HG03139 (cell line): ENCODE data around the gene TARM1.

Source experiments
- ATAC-seq: cut with Tn5 transposase; IDR thresholded peaks from one replicate; pipeline ENCODE4 v1.9.1; 2021; ENCODE audit not compliant: unreplicated experiment

TARM1 gene

DNA sequence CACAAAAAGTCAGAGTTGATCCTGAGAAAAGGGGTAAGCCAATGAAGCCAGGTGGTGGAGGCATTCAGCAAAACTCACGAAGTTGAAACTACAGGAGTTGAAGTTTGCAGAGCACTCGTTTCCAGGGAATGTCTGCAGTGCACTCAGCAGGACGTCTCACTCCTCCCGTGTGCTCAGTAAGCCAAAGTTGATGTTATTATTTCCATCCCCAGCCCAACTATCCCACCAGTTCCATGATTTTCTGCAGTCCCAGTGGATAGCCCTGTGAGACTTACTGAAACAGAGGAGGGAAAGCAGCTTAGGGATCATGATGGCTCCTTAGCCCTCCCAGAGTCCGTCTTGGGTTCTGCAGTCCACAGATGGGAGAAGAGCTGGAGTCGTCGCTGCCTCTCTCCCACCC is at the start of gene TARM1:
Gene TARM1 (minus strand): TSS at position 334 of the 400 bp plus-strand sequence. CDS start 25 bp downstream, at position 309.
- ATAC-seq, result no peak

DNA sequence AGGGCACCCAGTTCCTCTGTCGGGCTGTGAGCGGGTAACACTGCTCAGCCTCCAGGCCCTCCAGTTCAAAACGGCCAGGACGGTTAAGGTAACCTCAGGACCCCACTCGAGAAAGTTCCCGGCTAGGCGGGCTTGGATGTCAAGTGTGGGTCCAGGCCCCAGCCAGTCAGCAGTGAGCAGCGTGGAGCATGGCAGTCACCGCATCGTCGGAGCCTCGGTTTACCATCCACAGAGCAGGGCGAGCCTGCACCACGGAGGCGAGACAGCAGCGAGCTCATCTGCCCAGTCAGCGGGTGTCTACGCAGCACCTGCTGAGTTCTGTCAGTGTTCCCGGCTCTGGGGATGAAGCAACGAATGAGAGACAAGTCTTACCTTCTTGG is 48.4 kb upstream of the TARM1 start:
- ATAC-seq, result no peak

DNA sequence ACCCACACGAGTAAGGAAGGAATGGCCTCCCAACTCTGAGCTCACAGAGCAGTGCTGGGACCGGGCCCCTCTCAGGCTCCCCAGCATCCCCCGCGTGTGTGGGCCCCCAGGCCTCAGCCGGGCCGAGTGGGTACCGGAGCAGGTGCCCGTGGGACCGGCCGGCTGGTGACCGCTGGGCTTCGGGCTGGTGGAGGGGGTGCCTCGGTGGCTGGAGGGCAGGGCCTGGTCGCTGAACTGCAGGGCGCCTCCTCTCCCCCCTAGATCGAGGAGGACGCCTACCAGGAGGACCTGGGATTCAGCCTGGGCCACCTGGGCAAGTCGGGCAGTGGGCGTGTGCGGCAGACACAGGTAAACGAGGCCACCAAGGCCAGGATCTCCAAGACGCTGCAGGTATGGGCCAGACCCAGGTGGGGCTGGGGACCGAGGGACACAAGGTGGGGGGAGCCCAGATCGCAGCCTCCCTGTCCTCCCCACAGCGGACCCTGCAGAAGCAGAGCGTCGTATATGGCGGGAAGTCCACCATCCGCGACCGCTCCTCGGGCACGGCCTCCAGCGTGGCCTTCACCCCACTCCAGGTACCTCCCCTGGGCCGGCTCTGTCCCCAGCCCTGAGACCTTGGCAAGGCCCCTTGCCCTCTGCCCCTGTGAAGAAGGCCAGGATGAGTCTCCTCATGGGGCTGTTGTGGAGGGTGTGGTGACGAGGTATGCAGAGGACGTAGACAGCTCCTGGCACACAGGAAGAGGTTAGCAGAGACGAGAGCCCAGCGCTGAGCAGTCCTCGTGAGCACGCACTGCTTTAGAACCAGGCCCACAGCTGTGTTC is 47.8 kb upstream of the TARM1 start:
- no peak for ATAC-seq

DNA sequence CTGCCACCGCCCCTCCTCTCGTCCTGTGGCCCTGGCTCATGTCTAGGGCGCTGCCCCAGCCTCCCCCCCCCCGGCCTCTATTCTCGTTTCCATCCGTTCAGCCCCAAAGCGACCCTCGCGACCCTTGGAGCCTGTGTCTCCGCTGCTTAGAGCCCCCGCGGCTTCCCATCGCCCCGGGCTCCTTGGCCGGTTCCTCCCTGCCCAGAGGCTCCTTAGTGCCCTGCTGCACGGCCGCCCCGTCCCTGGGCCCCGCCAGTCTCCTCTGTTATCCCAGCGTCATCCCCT is 47.2 kb upstream of the TARM1 start:
- ATAC-seq, result no peak

DNA sequence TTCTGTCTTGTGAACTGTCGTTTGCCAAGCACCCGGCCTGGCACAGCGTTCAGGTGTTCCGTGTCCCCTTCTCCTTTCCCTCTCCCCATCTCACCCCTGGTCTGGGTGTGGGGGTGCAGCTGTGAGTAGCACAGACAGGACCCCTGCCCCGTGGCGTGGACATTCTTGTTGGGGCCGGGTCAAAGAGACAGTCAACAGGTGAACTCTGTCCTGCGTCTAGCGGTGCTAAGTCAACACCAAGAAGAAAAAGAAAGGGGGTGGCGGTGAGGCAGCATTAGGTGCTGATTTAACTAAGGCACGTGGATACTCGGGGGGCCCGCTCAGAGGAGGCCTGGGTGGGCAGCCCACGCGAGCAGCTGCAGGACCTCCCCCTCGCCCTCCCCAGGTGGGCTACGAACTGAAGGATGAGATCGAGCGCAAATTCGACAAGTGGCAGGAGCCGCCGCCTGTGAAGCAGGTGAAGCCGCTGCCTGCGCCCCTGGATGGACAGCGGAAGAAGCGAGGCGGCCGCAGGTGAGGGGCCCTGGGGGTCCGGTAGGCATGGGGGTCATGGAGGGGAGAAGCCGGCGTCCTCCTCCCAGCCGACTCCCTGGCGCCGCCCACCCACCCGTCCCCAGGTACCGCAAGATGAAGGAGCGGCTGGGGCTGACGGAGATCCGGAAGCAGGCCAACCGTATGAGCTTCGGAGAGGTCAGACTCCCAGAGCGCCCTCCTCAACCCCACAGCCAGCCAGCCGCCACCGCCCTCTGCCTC is 46.7 kb upstream of the TARM1 start:
- ATAC-seq, result no peak

DNA sequence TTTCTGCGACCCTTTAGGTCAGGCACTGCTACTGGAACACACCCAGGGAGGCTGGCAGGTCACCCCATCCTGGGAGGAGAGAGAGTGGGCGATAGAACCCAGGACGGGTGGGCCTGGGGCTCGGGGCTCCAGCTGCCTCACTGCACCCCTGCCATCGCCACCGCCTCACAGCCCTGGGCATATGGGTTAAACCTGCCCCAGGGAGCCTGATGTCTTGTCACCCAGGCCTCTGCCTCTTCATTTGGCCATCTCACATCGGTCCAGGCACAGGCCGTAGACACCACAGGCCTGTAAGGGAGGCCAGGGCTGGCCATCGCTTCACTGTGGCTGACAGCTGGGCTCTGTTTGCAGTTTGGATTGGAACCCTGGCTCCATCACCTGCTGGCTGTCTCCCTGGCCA is 44.5 kb upstream of the TARM1 start:
- no peak for ATAC-seq

DNA sequence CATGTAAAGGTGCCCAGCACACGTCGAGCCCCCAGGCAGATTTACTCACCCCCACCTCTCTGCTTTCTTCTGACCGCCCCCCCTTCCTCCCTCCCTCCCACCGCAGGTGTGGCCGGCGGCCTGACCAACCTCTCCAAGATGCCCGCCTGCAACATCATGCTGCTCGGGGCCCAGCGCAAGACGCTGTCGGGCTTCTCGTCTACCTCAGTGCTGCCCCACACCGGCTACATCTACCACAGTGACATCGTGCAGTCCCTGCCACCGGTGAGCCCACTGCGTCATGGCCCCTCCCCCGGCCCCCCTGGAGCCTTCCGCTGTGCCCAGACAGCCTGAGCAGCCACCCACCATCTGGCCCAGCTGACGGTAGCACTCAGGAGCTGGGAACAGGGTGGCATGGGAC is 43.2 kb upstream of the TARM1 start:
- no peak for ATAC-seq

DNA sequence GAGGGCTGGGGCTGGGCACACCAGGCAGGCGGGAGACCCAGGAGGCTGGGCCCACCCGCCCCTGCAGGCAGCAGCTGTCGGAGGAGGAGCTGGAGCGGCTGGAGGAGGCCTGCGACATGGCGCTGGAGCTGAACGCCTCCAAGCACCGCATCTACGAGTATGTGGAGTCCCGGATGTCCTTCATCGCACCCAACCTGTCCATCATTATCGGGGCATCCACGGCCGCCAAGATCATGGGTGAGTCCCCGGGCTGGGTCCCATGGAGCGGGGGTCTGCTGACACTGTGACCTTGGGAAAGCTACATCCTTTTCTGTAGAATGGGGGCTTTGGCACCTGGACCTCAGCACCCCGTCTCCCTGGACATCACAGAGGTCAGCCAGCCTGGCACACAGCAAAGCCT is 42.5 kb upstream of the TARM1 start:
- no peak for ATAC-seq

DNA sequence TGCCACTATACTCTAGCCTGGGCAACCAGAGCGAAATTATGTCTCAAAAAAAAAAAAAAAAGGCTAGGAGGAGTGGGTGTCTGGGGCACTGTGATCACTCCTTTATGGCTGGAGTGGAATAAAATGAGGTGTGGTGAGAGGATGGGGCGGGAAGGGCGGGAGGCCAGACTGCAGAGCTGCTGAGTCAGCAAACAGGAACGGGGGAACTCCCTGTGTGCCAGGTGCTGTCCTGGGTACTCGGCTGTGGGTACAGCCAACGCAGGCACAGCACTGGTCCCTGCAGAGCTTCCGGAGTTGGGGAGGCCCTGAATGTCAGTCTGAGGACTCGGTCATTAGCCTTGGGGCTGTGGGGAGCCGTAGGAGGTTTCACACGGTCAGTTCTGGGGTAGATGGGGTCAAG is 40.1 kb upstream of the TARM1 start:
- ATAC-seq, result no peak

DNA sequence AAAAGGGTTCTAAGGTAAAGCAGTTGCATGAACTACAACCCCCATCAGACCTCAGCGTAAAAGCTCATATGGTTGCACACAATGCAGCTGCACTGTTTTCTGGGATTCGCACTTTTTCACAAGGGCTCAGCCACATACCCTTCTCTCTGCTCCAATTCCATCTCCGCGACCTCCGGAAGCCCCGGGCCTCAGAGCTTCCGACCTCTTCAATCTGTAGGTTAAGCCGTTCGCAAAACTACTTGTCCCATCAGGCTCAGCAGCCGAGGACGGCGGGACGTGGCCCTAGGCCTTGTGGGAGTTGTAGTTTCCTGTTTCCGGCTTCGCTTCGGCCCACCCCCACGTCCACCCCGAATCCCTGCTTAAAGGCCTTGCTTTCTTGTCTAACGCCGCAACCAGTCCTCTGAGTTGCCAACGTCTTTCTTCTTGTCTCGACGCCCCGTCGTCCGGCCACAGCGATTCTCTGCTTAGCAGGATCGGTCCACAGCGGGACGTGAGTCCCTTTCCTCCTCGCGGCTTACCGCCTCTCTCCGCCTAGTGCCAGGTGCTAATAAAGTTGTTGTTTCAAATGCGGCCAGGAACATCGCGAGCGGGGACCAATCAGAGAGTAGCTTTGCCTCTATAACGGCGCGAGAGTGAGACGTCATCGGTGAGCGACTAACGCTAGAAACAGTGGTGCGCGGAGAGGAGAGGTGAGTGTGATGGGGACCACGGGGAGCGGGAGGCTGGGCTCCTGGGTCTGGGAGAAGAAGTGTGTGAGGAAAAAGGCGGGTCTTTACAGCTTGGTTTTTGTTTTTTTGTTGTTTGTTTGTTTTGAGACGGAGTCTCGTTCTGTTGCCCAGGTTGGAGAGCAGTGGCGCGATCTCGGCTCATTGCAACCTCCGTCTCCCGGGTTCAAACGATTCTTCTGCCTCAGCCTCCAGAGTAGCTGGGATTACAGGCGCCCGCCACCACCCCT is 34.2 kb upstream of the TARM1 start, which contains the start of the genes PRPF31 and TFPT:
Gene PRPF31 (plus strand): TSS at position 646 of the 955 bp plus-strand sequence. CDS start 2,525 bp downstream, outside the sequence.
Gene TFPT (minus strand): TSS at position 549 of the 955 bp plus-strand sequence. CDS start 388 bp downstream, at position 161.
- ATAC-seq, result peak; percentile 68

DNA sequence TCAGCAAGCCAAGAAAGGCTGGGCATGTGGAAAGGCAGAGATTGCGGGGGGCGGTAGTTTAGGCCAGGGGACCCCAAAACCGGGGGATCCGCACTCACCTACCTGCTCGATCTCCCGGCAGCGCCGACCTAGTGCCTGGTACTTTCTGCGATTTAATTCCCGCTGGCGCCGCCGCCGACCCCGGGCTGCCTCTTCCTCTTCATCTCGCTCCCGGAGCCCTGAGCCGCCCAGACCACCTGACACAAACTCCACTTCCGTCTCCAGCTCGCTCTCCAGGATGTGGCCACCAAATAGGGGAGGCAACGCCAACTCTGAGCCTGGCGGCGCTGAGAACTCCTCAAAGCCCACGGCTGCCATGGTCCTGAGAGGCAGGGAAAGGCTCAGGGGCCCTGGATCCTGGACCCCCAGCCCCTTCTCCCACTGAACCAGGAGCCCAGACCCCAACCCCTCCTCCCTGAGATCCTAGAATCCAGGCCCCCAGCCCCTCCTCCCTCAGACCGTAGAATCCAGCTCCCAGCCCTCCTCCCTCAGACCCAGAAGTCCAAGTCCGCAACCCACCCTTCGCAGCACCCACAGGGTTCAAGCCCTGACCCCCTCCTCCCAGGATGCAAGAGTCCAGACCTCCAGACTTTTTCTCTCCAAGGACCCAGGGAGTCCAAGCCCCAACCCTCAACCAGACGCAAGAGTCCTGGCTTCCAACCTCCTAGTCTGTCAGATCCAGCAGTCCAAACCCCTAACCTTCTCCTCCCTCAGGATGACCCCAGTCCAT is 33.4 kb upstream of the TARM1 start:
- ATAC-seq, result no peak

DNA sequence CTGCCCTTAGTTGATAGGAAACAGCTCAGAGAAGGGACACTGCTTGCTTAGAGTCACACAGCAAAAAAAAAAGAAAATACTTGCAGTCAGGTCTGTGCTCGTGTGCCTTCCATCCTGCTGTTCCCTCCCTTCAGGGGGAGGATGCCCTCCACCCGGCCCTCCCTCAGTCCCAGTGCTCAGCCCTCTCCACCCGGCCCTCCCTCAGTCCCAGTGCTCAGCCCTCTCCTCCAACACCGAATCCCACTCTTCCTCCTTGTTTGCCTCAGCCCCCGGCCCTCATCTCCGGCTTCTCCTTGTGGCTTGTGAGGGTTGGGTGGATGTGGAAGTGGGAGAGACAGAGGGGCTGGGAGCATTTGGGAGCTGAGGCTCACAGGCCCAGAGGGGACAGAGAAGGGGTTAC is 28.5 kb upstream of the TARM1 start:
- ATAC-seq, result no peak

DNA sequence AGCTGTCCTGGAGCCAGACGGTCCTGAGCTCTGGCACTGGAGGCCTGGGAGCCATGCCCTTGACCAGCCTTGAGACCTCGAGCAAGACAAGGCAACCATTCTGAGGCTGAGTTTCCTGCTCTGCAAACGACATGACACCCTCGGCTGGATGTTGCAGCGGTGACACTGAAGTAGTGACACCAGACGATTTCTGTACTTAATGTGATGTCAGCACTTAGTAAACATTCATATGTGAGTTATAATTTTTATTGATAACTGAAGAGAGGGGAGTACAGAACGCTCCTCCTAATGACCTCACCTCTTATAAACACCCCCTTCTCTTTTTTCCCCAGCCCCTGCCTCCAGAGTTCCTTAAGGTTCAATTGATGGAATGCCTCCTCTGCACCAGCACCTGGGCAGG is 27.3 kb upstream of the TARM1 start:
- ATAC-seq, result no peak

DNA sequence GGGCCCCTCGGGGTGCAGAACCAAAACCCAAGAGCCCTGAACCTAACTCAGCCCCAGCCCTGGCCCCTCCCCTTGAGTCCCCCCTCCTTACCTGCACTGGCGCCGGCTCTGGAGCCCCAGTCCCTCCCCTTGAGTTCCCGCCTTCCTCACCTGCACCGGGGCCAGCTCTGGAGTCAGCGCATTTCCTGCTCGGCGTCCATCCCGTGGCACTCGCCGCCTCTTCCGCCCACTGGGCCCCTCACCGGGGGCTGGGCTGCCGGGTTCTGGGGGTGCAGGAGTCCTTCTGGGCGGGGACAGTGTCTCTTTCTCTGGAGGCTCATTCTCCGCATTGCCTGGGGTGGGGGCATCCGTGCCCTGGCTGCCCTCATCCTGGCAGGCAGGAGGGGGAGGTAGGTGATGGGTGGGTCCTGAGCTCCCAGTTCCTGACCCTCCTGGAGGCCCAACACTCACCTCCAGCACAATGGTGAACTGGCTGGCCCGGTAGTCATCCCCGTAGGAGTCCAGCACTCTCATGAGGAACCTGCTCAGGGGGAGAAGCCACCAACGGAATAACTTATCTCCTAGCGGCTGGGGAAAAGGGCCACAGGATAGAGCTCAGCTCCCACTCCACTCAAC is 26.8 kb upstream of the TARM1 start:
- ATAC-seq, result no peak

DNA sequence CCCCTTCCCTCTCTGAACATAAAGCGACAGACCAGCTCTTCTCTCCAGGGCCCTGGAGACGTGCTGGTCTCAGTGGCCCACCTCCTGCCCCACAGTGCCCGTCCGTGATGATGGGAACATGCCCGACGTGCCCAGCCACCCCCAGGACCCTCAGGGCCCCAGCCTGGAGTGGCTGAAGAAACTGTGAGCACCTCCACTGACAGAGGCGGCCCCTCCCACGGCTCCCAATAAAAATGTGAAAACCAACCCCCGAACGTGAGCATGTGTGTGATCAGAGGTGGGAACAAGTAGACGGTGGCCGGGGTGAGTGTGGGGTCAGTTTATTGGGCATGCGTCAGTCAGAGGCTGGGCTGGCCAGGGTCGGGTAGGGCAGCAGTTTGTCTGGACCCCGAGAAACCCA is 25.6 kb upstream of the TARM1 start:
- ATAC-seq, result no peak

DNA sequence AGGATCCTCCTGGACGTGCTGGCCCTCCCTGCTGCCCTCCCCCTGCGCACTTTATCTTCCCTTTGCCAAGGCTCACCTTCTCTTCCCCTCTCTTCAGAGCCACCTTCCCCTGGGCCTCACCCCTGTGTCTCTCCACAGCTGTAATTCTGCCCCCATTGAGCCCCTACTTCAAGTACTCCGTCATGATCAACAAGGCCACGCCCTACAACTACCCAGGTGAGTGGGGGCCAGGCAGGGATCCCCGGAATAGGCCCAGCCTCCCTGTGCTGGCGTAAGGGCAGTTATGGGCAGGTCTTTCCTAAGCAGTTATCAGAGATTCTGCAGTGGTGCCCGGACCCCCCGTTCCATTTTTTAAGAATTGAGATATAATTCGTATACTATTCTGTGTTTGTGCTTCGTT is 24.6 kb upstream of the TARM1 start:
- no peak for ATAC-seq

DNA sequence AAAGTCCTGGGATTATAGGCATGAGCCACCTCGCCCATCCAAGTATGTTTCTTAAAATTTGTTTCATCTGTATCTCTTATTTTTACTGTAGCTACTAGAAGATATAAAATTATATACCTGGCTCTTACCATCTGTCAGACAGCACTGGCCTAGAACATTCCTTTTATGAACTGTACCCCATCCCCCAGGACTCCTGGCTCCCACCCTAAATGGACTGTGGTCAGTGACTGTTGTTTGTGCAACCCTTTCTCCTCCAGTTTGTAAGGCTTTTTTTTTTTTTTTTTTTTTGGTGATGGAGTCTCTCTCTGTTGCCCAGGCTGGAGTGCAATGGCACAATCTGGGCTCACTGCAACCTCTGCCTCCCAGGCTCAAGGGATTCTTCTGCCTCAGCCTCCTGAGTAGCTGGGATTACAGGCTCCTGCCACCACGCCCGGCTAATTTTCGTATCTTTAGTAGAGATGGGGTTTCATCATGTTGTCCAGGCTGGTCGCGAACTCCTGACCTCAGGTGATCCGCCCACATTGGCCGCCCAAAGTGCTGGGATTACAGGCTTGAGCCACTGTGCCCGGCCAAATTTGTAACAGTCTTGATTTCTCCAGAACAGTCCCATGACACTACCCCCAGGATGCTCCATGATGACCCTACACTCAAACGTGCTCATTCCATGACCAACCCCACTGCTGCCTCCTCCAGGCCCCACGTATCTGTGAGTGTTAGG is 24.0 kb upstream of the TARM1 start:
- ATAC-seq, result no peak

DNA sequence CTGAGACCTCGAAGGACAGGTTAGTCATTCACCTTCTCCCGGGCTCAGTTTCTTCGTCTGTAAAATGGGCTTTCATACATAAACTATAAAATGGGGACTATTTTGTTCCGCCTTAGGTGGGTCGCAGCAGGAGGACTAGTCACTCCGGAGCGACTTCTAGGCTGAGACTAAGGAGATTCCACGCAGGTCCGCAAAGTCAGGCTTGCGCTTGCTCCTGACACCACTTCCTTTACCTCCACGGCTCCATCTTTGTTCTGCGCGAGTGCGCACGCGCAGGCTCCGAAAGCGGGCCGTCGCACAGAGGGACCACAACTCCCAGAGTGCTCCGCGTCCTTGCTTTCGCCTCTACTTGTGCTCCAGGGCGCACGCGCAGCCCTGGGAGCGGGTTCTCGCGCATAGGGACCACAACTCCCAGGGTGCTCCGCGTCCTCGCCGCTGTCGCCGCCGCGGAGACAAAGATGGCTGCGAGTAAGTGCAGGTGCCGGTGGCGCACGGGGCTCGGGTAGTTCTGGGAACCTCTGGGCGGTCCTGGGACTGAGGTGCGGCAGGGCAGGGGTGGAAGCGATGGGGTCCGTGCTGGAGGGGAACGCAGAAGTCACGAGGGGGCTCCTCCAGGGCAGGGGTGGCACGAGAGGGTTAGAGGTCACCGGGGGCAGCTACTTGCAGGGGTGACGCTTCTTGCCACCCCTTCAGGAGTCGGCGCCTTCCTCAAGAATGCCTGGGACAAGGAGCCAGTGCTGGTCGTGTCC is 21.4 kb upstream of the TARM1 start, which contains the start of gene NDUFA3:
Gene NDUFA3 (plus strand): TSS at position 435 of the 749 bp plus-strand sequence. CDS start 24 bp downstream, at position 459.
- peak; percentile 97 for ATAC-seq

DNA sequence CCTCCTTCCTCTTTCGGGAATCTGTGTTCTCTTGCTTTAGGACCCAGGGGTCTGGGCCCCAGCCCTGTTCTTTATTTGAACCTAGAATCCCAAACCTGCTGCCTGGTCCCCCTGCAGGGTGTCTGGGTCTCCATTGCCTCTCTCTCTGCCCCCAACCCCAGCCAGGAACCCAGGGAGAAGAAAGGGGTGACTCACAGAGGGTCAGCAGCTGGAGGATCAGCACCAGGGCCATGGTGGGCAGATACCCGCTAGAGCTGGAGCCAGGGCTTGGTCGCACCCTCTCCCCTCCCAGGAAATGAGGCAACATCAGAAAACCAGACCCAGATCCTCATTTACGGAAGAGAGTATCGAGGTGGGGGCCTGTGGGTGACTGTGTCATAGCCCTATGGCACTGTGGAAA is 19.4 kb upstream of the TARM1 start, which contains the start of gene OSCAR:
Gene OSCAR (minus strand): TSS at position 243 of the 400 bp plus-strand sequence. CDS start 11 bp downstream, at position 232.
- ATAC-seq, result no peak
